ENCODE measurements around the gene UNC119.

- TF ChIP-seq CTCF (conservative IDR thresholded peaks at IDR 0.05 in 1 of 2, IDR thresholded peaks at IDR 0.05 in 1 of 2; ENCODE audit: low read depth in 1 of 2, low read length in 2 of 2) (no peak), EZH2 (IDR thresholded peaks at IDR 0.05; ENCODE audit: low read length, missing control alignments) (no peak)
Measured at GRCh38 chr17:28519236-28519635, 33.2 kb downstream of the UNC119 start.
